SU-DHL-6 (cell line): ENCODE measurements around the gene CCER1.

Source experiments
- EZH2phosphoT487 ChIP-seq: fragments of 200-600 bp; sonication (generic), shearing (Covaris generic); conservative IDR thresholded peaks from 2 replicates; pipeline ENCODE4 v1.6.1; 2018; ENCODE audit warnings: mild to moderate bottlenecking, antibody characterized with exemption, low read length, moderate library complexity, mixed read lengths
- TF ChIP-seq, protein P1 (sequence below): fragments of 200-600 bp; sonication (generic); IDR thresholded peaks from one replicate; pipeline ENCODE4 v1.5.1; 2017; ENCODE audit warnings: antibody characterized with exemption, mild to moderate bottlenecking, low read length, moderate library complexity; ENCODE audit not compliant: insufficient read depth, poor library complexity, severe bottlenecking

DNA sequence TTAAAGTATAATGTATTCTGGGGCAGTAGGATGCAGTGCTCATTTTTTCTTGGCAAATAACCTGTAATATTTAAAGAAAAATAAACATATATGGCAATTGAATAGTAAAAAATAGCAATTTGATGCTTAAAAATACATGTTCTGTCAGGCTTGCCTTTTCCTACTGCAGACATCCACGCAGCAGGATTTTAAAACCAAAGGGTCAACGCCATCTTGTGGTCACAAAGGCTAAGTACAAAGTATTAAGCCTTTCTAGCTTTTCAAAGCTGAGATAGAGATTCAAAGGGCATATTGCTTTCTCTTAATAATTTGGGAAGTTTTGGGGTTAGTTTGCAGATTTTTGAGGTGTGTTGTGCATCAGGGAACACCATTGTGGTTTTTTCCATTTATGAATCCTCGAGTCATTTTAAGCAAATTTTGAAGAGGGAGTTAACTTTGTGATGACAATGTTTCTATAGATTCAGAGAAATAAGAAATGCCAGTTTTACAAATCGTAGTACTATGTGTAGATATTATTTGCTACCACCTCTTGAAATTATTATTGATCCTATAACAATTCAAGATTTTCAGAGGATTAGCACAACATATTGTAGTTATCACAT lies 4.7 kb upstream of the CCER1 start:
- TF ChIP-seq, protein P1, sequence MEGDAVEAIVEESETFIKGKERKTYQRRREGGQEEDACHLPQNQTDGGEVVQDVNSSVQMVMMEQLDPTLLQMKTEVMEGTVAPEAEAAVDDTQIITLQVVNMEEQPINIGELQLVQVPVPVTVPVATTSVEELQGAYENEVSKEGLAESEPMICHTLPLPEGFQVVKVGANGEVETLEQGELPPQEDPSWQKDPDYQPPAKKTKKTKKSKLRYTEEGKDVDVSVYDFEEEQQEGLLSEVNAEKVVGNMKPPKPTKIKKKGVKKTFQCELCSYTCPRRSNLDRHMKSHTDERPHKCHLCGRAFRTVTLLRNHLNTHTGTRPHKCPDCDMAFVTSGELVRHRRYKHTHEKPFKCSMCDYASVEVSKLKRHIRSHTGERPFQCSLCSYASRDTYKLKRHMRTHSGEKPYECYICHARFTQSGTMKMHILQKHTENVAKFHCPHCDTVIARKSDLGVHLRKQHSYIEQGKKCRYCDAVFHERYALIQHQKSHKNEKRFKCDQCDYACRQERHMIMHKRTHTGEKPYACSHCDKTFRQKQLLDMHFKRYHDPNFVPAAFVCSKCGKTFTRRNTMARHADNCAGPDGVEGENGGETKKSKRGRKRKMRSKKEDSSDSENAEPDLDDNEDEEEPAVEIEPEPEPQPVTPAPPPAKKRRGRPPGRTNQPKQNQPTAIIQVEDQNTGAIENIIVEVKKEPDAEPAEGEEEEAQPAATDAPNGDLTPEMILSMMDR, result peak; percentile 58
- no peak for TF ChIP-seq EZH2phosphoT487
